Transverse colon (tissue), 4 donors: ENCODE data around the gene SMAD3. TPM values are rescaled to one million over a fixed set of nuclear protein-coding genes. Genes with fewer than 3 reads are reported as not detected.

Experiments
- DNase-seq: peaks from one replicate; pipeline ENCODE4 v3.0.0-alpha.2; 2019
- H3K27ac ChIP-seq, 4 donors: fragments of 200-600 bp; sonication (generic); 2 replicates each; pipeline ENCODE4 v1.5.1; 2016 to 2018; ENCODE audit warnings: inconsistent platforms in 4 of 4
- H3K27me3 ChIP-seq: fragments of 200-600 bp; sonication (generic); 2 replicates; pipeline ENCODE4 v1.5.1; 2017; ENCODE audit warnings: inconsistent platforms
- H3K36me3 ChIP-seq, 4 donors: fragments of 200-600 bp; sonication (generic); 2 replicates each; pipeline ENCODE4 v1.5.1; 2017 to 2019; ENCODE audit warnings: inconsistent platforms in 4 of 4
- H3K4me1 ChIP-seq, 4 donors: fragments of 200-600 bp; sonication (generic); 2 replicates each; pipeline ENCODE4 v1.5.1; 2017 to 2020; ENCODE audit warnings: inconsistent platforms in 4 of 4
- H3K4me3 ChIP-seq, 4 donors: fragments of 200-600 bp; sonication (generic); 1 replicate in 1 of 4; 2 replicates in 3 of 4; pipeline versions ENCODE4 v1.5.1 to v1.6.1; 2017 to 2019; ENCODE audit warnings: inconsistent platforms in 4 of 4
- H3K9me3 ChIP-seq, 2 donors: fragments of 200-600 bp; sonication (generic); 2 replicates each; pipeline ENCODE4 v1.5.1; 2017 to 2019; ENCODE audit warnings: inconsistent platforms in 2 of 2
- CTCF ChIP-seq, 5 experiments: fragments of 200-600 bp in 3 of 5; fragments of 450-650 bp in 2 of 5; sonication (generic) in 3 of 5; IDR thresholded peaks; 1 replicate in 2 of 5; 2 replicates in 3 of 5; pipeline ENCODE4 v1.5.1; 2016 to 2017; ENCODE audit warnings: antibody characterized with exemption in 5 of 5, inconsistent platforms in 3 of 5, mild to moderate bottlenecking in 2 of 5, moderate library complexity in 1 of 5
- EP300 ChIP-seq: sonication (generic); formaldehyde crosslinking; IDR thresholded peaks from one replicate; pipeline ENCODE4 v1.6.1; 2017; ENCODE audit warnings: antibody characterized with exemption, low read depth
- POLR2A ChIP-seq: fragments of 450-650 bp; IDR thresholded peaks from one replicate; pipeline ENCODE4 v1.6.1; 2016; ENCODE audit warnings: antibody characterized with exemption, mild to moderate bottlenecking, moderate library complexity
- POLR2AphosphoS5 ChIP-seq, 3 donors: sonication (generic); formaldehyde crosslinking; IDR thresholded peaks; one replicate each; pipeline ENCODE4 v1.6.1; 2016; ENCODE audit warnings: antibody characterized with exemption in 3 of 3
- WGBS, 2 donors: methylation state at CpG; one replicate each; pipeline ENCODE4 v1.1.5; 2018; ENCODE audit warnings: low coverage in 1 of 2; 5-methylcytosine and 5-hydroxymethylcytosine counted together
- in situ Hi-C, 4 donors: fragments of 200-750 bp; cut with MboI; loops; one replicate each; pipeline versions ENCODE4 v1.15.0 to v1.15.1; 2017; ENCODE audit warnings: low sequenced_read_pairs in 3 of 4, low pct_ligation_motif_present in 1 of 4, low pct_unique_long_range_greater_than_20kb in 1 of 4
- intact Hi-C: fragments of 100-400 bp; cut with DNase I; formaldehyde crosslinking; loops from one replicate; pipeline ENCODE4 v1.15.1; 2023; ENCODE audit warnings: low total_unique reads
- total RNA-seq, 4 donors: library from RNA; depleted of rRNA; stranded (reverse); fragments of >200 nt; gene quantifications; one replicate each; pipeline ENCODE4 v1.1.0, GENCODE V29; 2016

SMAD3 gene
- total RNA-seq, 4 donors from 2014 or later = 30.9 to 65.1 (median 57.0) TPM

DNA sequence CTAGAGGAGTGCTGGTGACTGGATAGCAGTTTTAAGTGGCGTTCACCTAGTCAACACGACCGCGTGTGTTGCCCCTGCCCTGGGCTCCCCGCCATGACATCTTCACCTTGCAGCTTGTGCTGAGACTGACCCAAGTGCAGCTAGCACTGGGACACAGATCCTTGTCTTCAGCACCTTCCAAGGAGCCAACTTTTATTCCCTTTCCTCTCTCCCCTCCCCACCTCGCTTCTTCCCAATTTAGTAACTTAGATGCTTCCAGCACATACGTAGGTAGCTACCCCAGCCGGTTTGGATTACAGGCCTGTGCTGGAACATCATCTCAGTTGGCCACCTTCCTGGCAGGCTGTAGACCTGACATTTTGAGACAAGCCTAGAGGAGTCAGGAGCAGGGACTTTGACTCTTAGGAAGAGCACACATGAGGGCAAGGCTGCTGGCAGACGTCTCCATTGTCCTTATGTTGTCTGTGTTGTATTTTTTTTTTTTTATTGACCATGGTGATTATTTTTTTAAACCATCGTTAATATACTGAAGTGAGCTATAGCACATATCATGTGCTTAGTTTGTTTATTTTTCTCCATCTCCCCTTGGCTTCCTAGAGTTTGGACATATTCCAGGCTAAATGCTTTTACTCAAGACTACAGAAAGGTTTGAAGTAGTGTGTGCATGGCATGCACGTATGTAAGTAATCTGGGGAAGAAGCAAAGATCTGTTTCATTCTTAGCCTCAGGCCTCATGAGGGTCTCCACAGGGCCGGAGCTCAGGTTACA lies 128.0 kb downstream of the SMAD3 start:
- no peaks in the 10 kb centered on the region for H3K36me3 ChIP-seq

GRCh38 chr15:67194171-67195114 lies 129.0 kb downstream of the SMAD3 start:
- TF ChIP-seq EP300 (no peak), CTCF (IDR thresholded peaks at IDR 0.05) (no peak), POLR2AphosphoS5 (IDR thresholded peaks at IDR 0.05) (no peak), POLR2A (no peak)
- WGBS, 2 donors = 84 to 85% methylated on average over 8 to 9 of the region's 9 CpGs
- peak overlapping the region in 3 of 4 donors; percentile 10 to 53 (median 34) for H3K27ac ChIP-seq

More for the DNA sequence above, 128.0 kb downstream of the SMAD3 start:
- intact Hi-C loops = no loop called here
- peaks cover 5 to 20% (median 6%) of the 10 kb centered on the region in 4 donors for H3K4me1 ChIP-seq
- in situ Hi-C loops = no loop called here
- WGBS, 2 donors = 79 to 81% methylated on average over 2 to 12 of the region's 12 CpGs
- H3K27ac ChIP-seq = peak overlapping the region; percentile 10 to 53 (median 34)
- H3K9me3 ChIP-seq = no peaks in the 10 kb centered on the region
- TF ChIP-seq EP300 (no peak), POLR2AphosphoS5 (IDR thresholded peaks at IDR 0.05) (peak in 1 of 3 donors; percentile 47)
- H3K27me3 ChIP-seq = no peaks in the 10 kb centered on the region
- no peak overlapping the region for H3K4me3 ChIP-seq
- DNase-seq = no peak

GRCh38 chr15:67195305-67195704 lies 129.9 kb downstream of the SMAD3 start:
- H3K4me1 ChIP-seq = peaks cover 0 to 7% (median 6%) of the 10 kb centered on the region in 4 donors
- in situ Hi-C loops (no loop called here), intact Hi-C loops (no loop called here)
- H3K27me3 ChIP-seq = no peaks in the 10 kb centered on the region
- peak overlapping the region in 1 of 4 donors; percentile 4 for H3K27ac ChIP-seq
- no peaks in the 10 kb centered on the region for H3K9me3 ChIP-seq
- no peaks in the 10 kb centered on the region for H3K36me3 ChIP-seq
- TF ChIP-seq POLR2AphosphoS5 (IDR thresholded peaks at IDR 0.05) = no peak
- TF ChIP-seq EP300 = no peak
- TF ChIP-seq CTCF (IDR thresholded peaks at IDR 0.05) = no peak
- TF ChIP-seq POLR2A = no peak
- WGBS, 2 donors = 95 to 99% methylated on average over 3 of the region's 3 CpGs
- H3K4me3 ChIP-seq = no peak overlapping the region
- no peak for DNase-seq

More at GRCh38 chr15:67194171-67195114, 129.0 kb downstream of the SMAD3 start:
- in situ Hi-C loops (no loop called here), intact Hi-C loops (no loop called here)
- H3K4me3 ChIP-seq = no peak overlapping the region
- peaks cover under 1 to 12% (median 6%) of the 10 kb centered on the region in 4 donors for H3K4me1 ChIP-seq
- no peak for DNase-seq
- H3K9me3 ChIP-seq = no peaks in the 10 kb centered on the region
- H3K36me3 ChIP-seq = no peaks in the 10 kb centered on the region
- no peaks in the 10 kb centered on the region for H3K27me3 ChIP-seq

GRCh38 chr15:67196222-67196621 lies 130.8 kb downstream of the SMAD3 start:
- 87 to 88% methylated on average over 4 to 6 of the region's 6 CpGs for WGBS, 2 donors
- peak overlapping the region in 2 of 4 donors; percentile 22 to 49 for H3K27ac ChIP-seq
- peak in 1 of 3 donors; percentile 1 for TF ChIP-seq POLR2AphosphoS5 (IDR thresholded peaks at IDR 0.05)
- no peak for TF ChIP-seq EP300

More at GRCh38 chr15:67196222-67196621, 130.8 kb downstream of the SMAD3 start:
- intact Hi-C loops (no loop called here), in situ Hi-C loops (no loop called here)
- no peaks in the 10 kb centered on the region for H3K36me3 ChIP-seq
- H3K9me3 ChIP-seq = no peaks in the 10 kb centered on the region
- DNase-seq = no peak
- peaks cover 0 to 7% (median 3%) of the 10 kb centered on the region in 4 donors for H3K4me1 ChIP-seq
- no peak overlapping the region for H3K4me3 ChIP-seq
- no peaks in the 10 kb centered on the region for H3K27me3 ChIP-seq
